Measurements from ENCODE around the gene EPHB3.
A peak's percentile ranks its signal among the peaks of the same experiment; 100 is the strongest.

EPHB3 gene

GRCh38 chr3:184542577-184542976 is 19.0 kb upstream of the EPHB3 start:
- no peaks in the 10 kb centered on the region for H3K4me1 ChIP-seq
- TF ChIP-seq, protein P1, sequence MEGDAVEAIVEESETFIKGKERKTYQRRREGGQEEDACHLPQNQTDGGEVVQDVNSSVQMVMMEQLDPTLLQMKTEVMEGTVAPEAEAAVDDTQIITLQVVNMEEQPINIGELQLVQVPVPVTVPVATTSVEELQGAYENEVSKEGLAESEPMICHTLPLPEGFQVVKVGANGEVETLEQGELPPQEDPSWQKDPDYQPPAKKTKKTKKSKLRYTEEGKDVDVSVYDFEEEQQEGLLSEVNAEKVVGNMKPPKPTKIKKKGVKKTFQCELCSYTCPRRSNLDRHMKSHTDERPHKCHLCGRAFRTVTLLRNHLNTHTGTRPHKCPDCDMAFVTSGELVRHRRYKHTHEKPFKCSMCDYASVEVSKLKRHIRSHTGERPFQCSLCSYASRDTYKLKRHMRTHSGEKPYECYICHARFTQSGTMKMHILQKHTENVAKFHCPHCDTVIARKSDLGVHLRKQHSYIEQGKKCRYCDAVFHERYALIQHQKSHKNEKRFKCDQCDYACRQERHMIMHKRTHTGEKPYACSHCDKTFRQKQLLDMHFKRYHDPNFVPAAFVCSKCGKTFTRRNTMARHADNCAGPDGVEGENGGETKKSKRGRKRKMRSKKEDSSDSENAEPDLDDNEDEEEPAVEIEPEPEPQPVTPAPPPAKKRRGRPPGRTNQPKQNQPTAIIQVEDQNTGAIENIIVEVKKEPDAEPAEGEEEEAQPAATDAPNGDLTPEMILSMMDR (IDR thresholded peaks at IDR 0.05; ENCODE audit: low read depth, low read length), result no peak
- DNase-seq, result no peak
- H3K36me3 ChIP-seq, result no peaks in the 10 kb centered on the region
- H3K9me3 ChIP-seq, result no peaks in the 10 kb centered on the region
- peaks cover 52% of the 10 kb centered on the region for H3K27me3 ChIP-seq
- H3K4me3 ChIP-seq (ENCODE audit: low read depth, low read length), result no peak overlapping the region

DNA sequence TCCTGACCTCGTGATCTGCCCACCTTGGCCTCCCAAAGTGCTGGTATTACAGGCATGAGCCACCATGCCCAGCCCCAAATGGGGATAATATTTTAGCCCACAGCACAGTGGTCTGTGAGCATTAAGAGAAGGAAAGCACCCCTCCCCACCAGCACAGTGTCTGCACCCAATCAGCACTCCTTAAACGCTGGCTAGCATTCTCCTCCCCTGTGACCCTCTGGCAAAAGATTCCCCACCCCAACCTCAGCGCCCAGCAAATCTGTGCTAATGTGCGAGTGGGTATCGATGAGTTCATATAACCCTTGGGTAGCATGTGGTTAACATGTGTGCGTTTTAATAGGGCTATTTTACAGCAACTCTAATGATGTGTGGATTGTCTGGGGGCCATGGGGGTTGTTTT is 18.3 kb upstream of the EPHB3 start:
- Histone ChIP-seq H3K9me3 (no peaks in the 10 kb centered on the region), H3K36me3 (no peaks in the 10 kb centered on the region), H3K4me3 (ENCODE audit: low read depth, low read length) (no peak overlapping the region), H3K27me3 (peaks cover 46% of the 10 kb centered on the region), H3K4me1 (no peaks in the 10 kb centered on the region)
- TF ChIP-seq, protein P1 (IDR thresholded peaks at IDR 0.05; ENCODE audit: low read depth, low read length), result no peak
- DNase-seq, result no peak

- peaks cover 39% of the 10 kb centered on the region for H3K27me3 ChIP-seq
Measured at GRCh38 chr3:184543843-184544512, 17.6 kb upstream of the EPHB3 start.

DNA sequence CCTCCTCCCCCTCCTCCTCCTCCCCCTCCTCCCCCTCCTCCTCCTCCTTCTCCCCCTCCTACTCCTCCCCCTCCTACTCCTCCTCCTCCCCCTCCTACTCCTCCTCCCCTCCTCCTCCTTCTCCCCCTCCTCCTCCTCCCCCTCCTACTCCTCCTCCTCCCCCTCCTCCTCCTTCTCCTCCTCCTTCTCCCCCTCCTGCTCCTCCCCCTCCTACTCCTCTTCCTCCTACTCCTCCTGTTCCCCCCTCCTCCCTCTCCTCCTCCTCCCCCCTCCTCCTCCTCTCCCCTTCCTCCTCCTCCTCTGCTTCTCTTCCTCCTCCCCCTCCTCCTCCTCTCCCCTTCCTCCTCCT is 17.1 kb upstream of the EPHB3 start:
- TF ChIP-seq, protein P1 (IDR thresholded peaks at IDR 0.05; ENCODE audit: low read depth, low read length), result no peak
- Histone ChIP-seq H3K4me1 (no peaks in the 10 kb centered on the region), H3K36me3 (no peaks in the 10 kb centered on the region), H3K4me3 (ENCODE audit: low read depth, low read length) (no peak overlapping the region), H3K27me3 (peaks cover 34% of the 10 kb centered on the region), H3K9me3 (no peaks in the 10 kb centered on the region)
- DNase-seq, result no peak

More at GRCh38 chr3:184543843-184544512, 17.6 kb upstream of the EPHB3 start:
- TF ChIP-seq, protein P1 (IDR thresholded peaks at IDR 0.05; ENCODE audit: low read depth, low read length), result peak; percentile 91
- no peaks in the 10 kb centered on the region for H3K4me1 ChIP-seq
- no peak overlapping the region for H3K4me3 ChIP-seq (ENCODE audit: low read depth, low read length)
- DNase-seq, result peak; percentile 79
- no peaks in the 10 kb centered on the region for H3K36me3 ChIP-seq
- H3K9me3 ChIP-seq, result no peaks in the 10 kb centered on the region

- Histone ChIP-seq H3K4me1 (no peaks in the 10 kb centered on the region), H3K36me3 (no peaks in the 10 kb centered on the region), H3K9me3 (no peaks in the 10 kb centered on the region), H3K27me3 (peaks cover 24% of the 10 kb centered on the region), H3K4me3 (ENCODE audit: low read depth, low read length) (no peak overlapping the region)
- TF ChIP-seq, protein P1 (IDR thresholded peaks at IDR 0.05; ENCODE audit: low read depth, low read length), result no peak
- no peak for DNase-seq
Measured at GRCh38 chr3:184545769-184546168, 15.8 kb upstream of the EPHB3 start.

GRCh38 chr3:184546252-184546651 is 15.3 kb upstream of the EPHB3 start:
- Histone ChIP-seq H3K27me3 (peaks cover 19% of the 10 kb centered on the region), H3K4me3 (ENCODE audit: low read depth, low read length) (no peak overlapping the region), H3K4me1 (no peaks in the 10 kb centered on the region), H3K36me3 (no peaks in the 10 kb centered on the region), H3K9me3 (no peaks in the 10 kb centered on the region)
- DNase-seq, result no peak
- TF ChIP-seq, protein P1 (IDR thresholded peaks at IDR 0.05; ENCODE audit: low read depth, low read length), result no peak
